Liver (tissue), 3 donors: Measurements from ENCODE around the gene FBXL22.

ENCODE experiments used
- CTCF ChIP-seq: fragments of 150-350 bp; IDR thresholded peaks from 2 replicates; pipeline ENCODE4 v1.5.1; 2017; ENCODE audit warnings: improper control_type of control experiment, low read depth, low read length; ENCODE audit not compliant: missing input control
- FOXA1 ChIP-seq: IDR thresholded peaks from 2 replicates; pipeline ENCODE4 v1.6.1; 2016; ENCODE audit warnings: antibody characterized with exemption
- GABPA ChIP-seq, 2 donors: IDR thresholded peaks in 1 of 2; conservative IDR thresholded peaks in 1 of 2; 2 replicates each; pipeline ENCODE4 v1.6.1; 2016; ENCODE audit warnings: antibody characterized with exemption in 2 of 2, mild to moderate bottlenecking in 1 of 2, moderate library complexity in 1 of 2
- MAX ChIP-seq: IDR thresholded peaks from 2 replicates; pipeline ENCODE4 v1.6.1; 2016; ENCODE audit warnings: antibody characterized with exemption
- NR2F2 ChIP-seq: IDR thresholded peaks from 2 replicates; pipeline ENCODE4 v1.6.1; 2016; ENCODE audit warnings: antibody characterized with exemption
- RAD21 ChIP-seq, 2 donors: IDR thresholded peaks; 2 replicates each; pipeline ENCODE4 v1.6.1; 2016; ENCODE audit warnings: antibody characterized with exemption in 2 of 2, mild to moderate bottlenecking in 2 of 2
- REST ChIP-seq: IDR thresholded peaks from 2 replicates; pipeline ENCODE4 v1.6.1; 2016; ENCODE audit warnings: antibody characterized with exemption, mild to moderate bottlenecking
- TAF1 ChIP-seq: conservative IDR thresholded peaks from 2 replicates; pipeline ENCODE4 v1.6.1; 2016; ENCODE audit warnings: antibody characterized with exemption, mild to moderate bottlenecking
- YY1 ChIP-seq: IDR thresholded peaks from 2 replicates; pipeline ENCODE4 v1.6.1; 2016; ENCODE audit warnings: antibody characterized with exemption, mild to moderate bottlenecking
- ZBTB33 ChIP-seq: IDR thresholded peaks from 2 replicates; pipeline ENCODE4 v1.6.1; 2016; ENCODE audit warnings: antibody characterized with exemption
- donor health status: healthy.
- donor health status: healthy.

DNA sequence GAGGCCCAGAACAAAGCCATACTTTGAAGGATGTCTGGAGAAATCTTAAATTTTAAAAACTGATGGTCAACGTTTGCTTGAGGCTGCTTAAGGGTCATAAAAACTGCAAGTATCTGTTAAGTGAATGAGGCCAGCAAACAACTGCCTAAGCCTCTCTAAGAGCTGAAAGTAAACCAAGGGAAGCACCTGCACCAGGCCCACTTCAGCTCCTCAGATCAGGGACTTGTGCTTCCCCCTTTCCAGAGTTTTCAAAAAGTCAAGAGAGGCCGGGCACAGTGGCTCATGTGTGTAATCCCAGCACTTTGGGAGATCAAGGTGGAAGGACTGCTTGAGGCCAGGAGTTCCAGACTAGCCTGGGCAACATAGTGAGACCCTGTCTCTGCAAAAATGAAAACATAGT lies 9.1 kb downstream of the FBXL22 start:
- TF ChIP-seq CTCF, result no peak
- TF ChIP-seq RAD21 (IDR thresholded peaks at IDR 0.05), result no peak
- TF ChIP-seq FOXA1, result no peak
- no peak for TF ChIP-seq TAF1
- no peak for TF ChIP-seq REST
- TF ChIP-seq NR2F2, result no peak
- TF ChIP-seq YY1, result no peak
- no peak for TF ChIP-seq MAX
- no peak for TF ChIP-seq GABPA (IDR thresholded peaks at IDR 0.05 in 1 of 2, conservative IDR thresholded peaks at IDR 0.05 in 1 of 2)
- TF ChIP-seq ZBTB33, result no peak
